ENCODE results near the gene NDUFV1. TPM values are rescaled to one million over a fixed set of nuclear protein-coding genes. Genes with fewer than 3 reads are reported as not detected.
A peak's percentile ranks its signal among the peaks of the same experiment; 100 is the strongest.

NDUFV1 gene
- total RNA-seq, 1 donor from 2014 or later: 180 TPM

DNA sequence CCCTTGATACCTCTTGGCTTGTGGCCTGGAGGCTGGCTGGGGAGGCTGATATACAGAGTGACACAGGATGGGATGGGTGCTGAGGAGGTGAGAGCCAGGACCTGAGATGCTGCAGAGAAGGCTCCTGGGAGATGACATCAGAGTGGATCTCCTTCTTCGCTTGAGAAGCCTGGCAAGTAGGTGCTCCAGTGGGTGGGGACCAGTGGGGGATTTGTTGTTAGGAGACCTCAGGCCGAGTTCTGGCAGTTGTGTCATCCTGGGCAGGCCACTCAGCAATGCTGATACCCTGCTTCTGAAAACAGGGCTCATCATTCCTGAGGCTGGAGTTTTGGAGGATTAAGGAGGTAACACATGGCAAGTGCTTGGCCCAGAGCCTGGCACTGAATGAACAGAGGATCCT lies 1.9 kb upstream of the NDUFV1 start:
- Mint-ChIP-seq H3K9me3 (ENCODE audit: unreplicated experiment) (no peaks in the 10 kb centered on the region), H3K4me3 (ENCODE audit: unreplicated experiment) (peak overlapping the region; percentile 2), H3K36me3 (ENCODE audit: unreplicated experiment) (no peaks in the 10 kb centered on the region), H3K27me3 (ENCODE audit: unreplicated experiment) (peaks cover 24% of the 10 kb centered on the region), H3K4me1 (ENCODE audit: unreplicated experiment) (peaks cover 9% of the 10 kb centered on the region), H3K27ac (ENCODE audit: unreplicated experiment) (no peak overlapping the region)
- TF ChIP-seq, protein P1, sequence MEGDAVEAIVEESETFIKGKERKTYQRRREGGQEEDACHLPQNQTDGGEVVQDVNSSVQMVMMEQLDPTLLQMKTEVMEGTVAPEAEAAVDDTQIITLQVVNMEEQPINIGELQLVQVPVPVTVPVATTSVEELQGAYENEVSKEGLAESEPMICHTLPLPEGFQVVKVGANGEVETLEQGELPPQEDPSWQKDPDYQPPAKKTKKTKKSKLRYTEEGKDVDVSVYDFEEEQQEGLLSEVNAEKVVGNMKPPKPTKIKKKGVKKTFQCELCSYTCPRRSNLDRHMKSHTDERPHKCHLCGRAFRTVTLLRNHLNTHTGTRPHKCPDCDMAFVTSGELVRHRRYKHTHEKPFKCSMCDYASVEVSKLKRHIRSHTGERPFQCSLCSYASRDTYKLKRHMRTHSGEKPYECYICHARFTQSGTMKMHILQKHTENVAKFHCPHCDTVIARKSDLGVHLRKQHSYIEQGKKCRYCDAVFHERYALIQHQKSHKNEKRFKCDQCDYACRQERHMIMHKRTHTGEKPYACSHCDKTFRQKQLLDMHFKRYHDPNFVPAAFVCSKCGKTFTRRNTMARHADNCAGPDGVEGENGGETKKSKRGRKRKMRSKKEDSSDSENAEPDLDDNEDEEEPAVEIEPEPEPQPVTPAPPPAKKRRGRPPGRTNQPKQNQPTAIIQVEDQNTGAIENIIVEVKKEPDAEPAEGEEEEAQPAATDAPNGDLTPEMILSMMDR (IDR thresholded peaks at IDR 0.05): no peak
- no peak for DNase-seq (ENCODE audit: extremely low spot score, unreplicated experiment)

DNA sequence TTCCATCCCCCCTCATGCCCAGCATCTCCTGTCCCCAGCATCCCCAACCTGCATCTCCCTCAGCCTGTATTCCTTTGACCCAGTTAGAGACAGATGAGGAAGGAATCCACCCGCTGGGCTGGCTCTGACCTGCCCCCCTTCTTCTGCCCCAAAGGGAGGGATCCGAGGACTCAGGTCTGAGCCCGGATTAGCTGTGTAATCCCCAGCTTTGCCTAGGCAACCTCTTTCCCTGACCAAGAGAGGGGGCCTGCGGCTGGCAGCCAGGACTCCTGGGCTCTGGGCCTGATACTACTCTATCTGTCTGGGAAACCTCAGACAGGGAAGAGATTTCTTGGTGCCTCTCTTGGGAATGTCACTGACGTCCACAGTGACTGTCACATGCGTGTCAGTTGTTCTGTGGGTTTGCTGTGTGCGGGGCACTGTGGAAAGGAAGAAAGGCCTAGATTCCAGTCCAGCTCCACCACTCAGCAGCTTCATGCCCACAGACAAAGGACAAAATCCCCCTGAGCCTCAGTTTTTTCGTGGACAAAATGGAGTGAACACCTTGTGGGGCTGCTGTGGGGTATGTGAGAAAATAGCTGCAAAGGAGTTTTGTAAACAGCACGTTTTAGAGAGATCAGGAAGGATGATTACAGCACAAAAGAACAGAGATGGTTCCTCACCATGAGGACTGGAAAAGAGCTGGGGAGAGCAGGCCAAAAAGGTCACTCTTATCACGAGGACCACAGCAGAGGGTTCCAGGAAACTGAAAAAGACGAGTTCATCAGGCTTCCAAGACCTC lies 1.3 kb upstream of the NDUFV1 start:
- DNase-seq (ENCODE audit: extremely low spot score, unreplicated experiment): no peak
- Mint-ChIP-seq H3K27me3 (ENCODE audit: unreplicated experiment) (peaks cover 20% of the 10 kb centered on the region), H3K36me3 (ENCODE audit: unreplicated experiment) (no peaks in the 10 kb centered on the region), H3K4me3 (ENCODE audit: unreplicated experiment) (peak overlapping the region; percentile 54), H3K4me1 (ENCODE audit: unreplicated experiment) (peaks cover 9% of the 10 kb centered on the region), H3K27ac (ENCODE audit: unreplicated experiment) (no peak overlapping the region), H3K9me3 (ENCODE audit: unreplicated experiment) (no peaks in the 10 kb centered on the region)
- TF ChIP-seq, protein P1 (IDR thresholded peaks at IDR 0.05): no peak

DNA sequence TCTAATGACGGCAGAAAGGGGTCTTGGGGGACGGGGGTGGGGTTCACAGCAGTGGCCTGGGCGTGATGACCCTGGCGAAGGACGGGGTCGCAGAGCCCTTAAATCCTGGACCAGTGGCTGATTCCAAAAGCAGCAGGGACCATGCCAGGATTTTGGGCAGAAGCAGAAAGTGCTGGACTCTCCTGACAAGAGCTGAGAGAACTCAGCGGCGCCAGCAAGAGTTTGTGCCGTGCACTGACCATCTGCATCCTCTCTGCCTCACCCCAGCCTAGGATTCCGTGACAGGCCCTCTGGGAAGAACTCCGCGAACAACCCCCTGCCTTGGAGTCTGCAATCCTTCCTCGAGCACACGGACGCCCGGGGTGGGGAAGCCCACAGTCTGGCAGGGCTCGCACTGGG lies 644 bp upstream of the NDUFV1 start:
- DNase-seq (ENCODE audit: extremely low spot score, unreplicated experiment): no peak
- Mint-ChIP-seq H3K4me3 (ENCODE audit: unreplicated experiment) (peak overlapping the region; percentile 85), H3K36me3 (ENCODE audit: unreplicated experiment) (peaks cover 2% of the 10 kb centered on the region), H3K4me1 (ENCODE audit: unreplicated experiment) (peaks cover 9% of the 10 kb centered on the region), H3K9me3 (ENCODE audit: unreplicated experiment) (no peaks in the 10 kb centered on the region), H3K27me3 (ENCODE audit: unreplicated experiment) (peaks cover 13% of the 10 kb centered on the region), H3K27ac (ENCODE audit: unreplicated experiment) (peak overlapping the region; percentile 57)
- TF ChIP-seq, protein P1 (IDR thresholded peaks at IDR 0.05): no peak

DNA sequence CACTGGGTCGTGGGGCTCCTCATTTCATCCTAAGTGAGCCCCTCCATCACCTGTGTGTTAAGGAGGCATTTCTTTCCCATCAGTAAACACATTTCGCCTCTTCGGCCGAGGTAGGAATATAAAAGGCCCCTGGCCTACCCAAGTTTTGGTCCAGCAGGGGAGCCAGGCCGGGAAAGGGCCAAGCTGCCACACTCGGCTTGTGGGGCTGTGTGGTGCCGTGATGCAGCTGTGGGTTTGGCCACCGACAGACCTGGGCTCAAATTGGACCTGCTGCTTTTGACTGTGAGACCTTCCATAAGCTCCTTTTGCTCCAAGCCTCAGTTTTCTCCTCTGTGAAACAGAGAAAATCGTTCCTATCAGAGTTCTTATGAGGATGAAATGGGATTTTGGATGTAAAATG lies 771 bp downstream of the NDUFV1 start:
- Mint-ChIP-seq H3K27me3 (ENCODE audit: unreplicated experiment) (peaks cover 7% of the 10 kb centered on the region), H3K9me3 (ENCODE audit: unreplicated experiment) (no peaks in the 10 kb centered on the region), H3K36me3 (ENCODE audit: unreplicated experiment) (peaks cover 7% of the 10 kb centered on the region), H3K4me1 (ENCODE audit: unreplicated experiment) (peaks cover 9% of the 10 kb centered on the region), H3K4me3 (ENCODE audit: unreplicated experiment) (peak overlapping the region; percentile 85), H3K27ac (ENCODE audit: unreplicated experiment) (peak overlapping the region; percentile 84)
- TF ChIP-seq, protein P1 (IDR thresholded peaks at IDR 0.05): no peak
- DNase-seq (ENCODE audit: extremely low spot score, unreplicated experiment): no peak

DNA sequence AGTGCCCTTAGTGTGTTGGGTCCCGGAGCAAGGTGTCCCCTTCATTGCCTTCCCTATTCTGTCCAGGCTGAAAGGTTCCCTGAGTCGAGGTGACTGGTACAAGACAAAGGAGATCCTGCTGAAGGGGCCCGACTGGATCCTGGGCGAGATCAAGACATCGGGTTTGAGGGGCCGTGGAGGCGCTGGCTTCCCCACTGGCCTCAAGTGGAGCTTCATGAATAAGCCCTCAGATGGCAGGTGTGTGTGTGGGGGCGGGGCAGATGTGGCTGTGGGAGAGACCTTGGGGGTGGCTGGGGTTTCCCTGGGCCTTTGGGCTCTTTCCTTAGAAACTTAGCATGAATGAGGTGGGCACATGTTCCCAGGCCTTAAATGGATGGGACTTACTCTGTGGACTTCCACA lies 1.8 kb downstream of the NDUFV1 start:
- Mint-ChIP-seq H3K4me3 (ENCODE audit: unreplicated experiment) (peak overlapping the region; percentile 85), H3K27me3 (ENCODE audit: unreplicated experiment) (no peaks in the 10 kb centered on the region)
- TF ChIP-seq, protein P1 (IDR thresholded peaks at IDR 0.05): no peak

More for the DNA sequence above, 1.8 kb downstream of the NDUFV1 start:
- DNase-seq (ENCODE audit: extremely low spot score, unreplicated experiment): no peak
- no peak overlapping the region for H3K27ac Mint-ChIP-seq (ENCODE audit: unreplicated experiment)
- H3K9me3 Mint-ChIP-seq (ENCODE audit: unreplicated experiment): no peaks in the 10 kb centered on the region
- peaks cover 11% of the 10 kb centered on the region for H3K36me3 Mint-ChIP-seq (ENCODE audit: unreplicated experiment)
- H3K4me1 Mint-ChIP-seq (ENCODE audit: unreplicated experiment): peaks cover 9% of the 10 kb centered on the region

Data from osteocyte (in vitro differentiated cells).